ENCODE results near the gene PBX1.

- TF ChIP-seq EZH2 (IDR thresholded peaks at IDR 0.05; ENCODE audit: insufficient read depth, poor library complexity, severe bottlenecking) (no peak), EZH2phosphoT487 (IDR thresholded peaks at IDR 0.05; ENCODE audit: insufficient read depth, low read depth) (no peak)
Observed at GRCh38 chr1:164694505-164694904, 135.5 kb downstream of the PBX1 start.
